OCI-LY1 (cell line): Measurements from ENCODE around the gene TSN.

Experiments used
- EZH2 ChIP-seq: fragments of 200-600 bp; sonication (generic), shearing (Covaris generic); IDR thresholded peaks from 2 replicates; pipeline ENCODE4 v1.8.0; 2017; ENCODE audit warnings: borderline replicate concordance, mixed run types, mild to moderate bottlenecking, antibody characterized with exemption, low read length, moderate library complexity, mixed read lengths
- TF ChIP-seq, protein P1 (sequence below): fragments of 200-600 bp; sonication (generic), shearing (Covaris generic); IDR thresholded peaks from 2 replicates; pipeline ENCODE4 v1.5.1; 2017; ENCODE audit warnings: mild to moderate bottlenecking, antibody characterized with exemption, low read length, moderate library complexity, mixed read lengths

DNA sequence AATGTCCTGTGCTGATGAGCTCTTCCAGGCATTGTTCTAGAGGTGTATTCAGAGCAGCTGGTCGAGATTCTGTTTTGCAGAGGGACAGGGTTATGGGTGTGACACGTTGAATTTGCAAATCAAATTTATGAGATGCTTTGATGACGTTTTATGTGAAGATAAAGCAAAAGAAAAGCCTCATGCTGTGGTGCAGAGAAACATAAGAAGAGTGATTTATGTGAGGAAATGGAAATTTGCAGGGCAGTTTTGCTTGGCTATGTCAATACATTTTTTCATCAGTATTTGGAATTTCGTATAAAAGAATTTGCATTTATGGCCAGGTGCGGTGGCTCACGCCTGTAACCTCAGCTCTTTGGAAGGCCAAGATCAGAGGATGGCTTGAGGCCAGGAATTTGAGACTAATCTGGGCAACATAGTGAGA, 36.4 kb downstream of the TSN start:
- TF ChIP-seq, protein P1, sequence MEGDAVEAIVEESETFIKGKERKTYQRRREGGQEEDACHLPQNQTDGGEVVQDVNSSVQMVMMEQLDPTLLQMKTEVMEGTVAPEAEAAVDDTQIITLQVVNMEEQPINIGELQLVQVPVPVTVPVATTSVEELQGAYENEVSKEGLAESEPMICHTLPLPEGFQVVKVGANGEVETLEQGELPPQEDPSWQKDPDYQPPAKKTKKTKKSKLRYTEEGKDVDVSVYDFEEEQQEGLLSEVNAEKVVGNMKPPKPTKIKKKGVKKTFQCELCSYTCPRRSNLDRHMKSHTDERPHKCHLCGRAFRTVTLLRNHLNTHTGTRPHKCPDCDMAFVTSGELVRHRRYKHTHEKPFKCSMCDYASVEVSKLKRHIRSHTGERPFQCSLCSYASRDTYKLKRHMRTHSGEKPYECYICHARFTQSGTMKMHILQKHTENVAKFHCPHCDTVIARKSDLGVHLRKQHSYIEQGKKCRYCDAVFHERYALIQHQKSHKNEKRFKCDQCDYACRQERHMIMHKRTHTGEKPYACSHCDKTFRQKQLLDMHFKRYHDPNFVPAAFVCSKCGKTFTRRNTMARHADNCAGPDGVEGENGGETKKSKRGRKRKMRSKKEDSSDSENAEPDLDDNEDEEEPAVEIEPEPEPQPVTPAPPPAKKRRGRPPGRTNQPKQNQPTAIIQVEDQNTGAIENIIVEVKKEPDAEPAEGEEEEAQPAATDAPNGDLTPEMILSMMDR, result no peak
- no peak for TF ChIP-seq EZH2
